ENCODE measurements around the gene SLC6A8.

- TF ChIP-seq CTCF (IDR thresholded peaks at IDR 0.05), result no peak
- TF ChIP-seq POLR2A (IDR thresholded peaks at IDR 0.05), result no peak
Observed at GRCh38 chrX:153671589-153672530, 15.9 kb upstream of the SLC6A8 start.
